Eye (tissue), 1 donor: ENCODE measurements around the gene PIGU.
"Not testable (repeated sequence)": the region's sequence is repeated elsewhere in the genome, so short reads cannot be mapped to it uniquely, and the experiment has no call there.

ENCODE experiments used
- DNase-seq: peaks from one replicate; pipeline ENCODE4 v3.0.0-alpha.2; 2015

Gene PIGU

DNA sequence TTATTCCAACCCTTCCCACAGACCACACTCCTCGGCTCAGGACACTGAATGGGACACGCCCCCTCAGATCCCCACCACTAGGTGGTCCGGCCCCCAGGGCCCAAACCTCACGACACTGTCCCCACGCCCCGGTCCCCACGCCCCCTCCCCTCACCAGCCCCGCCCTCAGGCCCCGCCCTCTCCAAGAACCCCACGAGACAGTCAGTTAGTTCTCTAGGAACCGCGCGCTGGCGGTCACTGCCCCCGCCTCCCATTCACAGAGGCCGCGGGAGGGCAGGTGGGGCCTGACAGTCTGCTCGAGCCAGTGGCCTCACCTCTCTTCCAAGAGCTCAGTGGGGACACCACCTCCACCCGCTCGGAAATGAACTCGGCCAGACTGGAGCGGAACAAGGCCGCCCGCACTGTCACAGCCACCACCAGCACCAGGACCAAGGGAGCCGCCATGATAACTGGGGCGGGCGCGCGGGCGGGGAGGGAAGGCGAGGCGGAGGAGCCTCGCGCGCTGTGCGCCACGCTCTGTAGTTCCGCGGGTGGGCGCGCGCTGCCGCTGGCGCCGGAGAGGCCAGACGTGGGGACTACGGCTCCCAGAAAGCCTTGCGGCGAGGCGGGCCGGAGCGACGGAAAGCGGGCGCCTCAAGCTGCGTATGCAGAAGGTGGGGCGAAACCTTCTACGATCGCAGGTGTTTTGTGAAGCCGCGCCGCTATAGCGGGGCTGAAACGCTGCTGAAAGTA lies at the start of gene PIGU:
TSS of gene PIGU (minus strand) at position 451 of the 732 bp plus-strand sequence. CDS start at position 444, 7 bp downstream.
- DNase-seq = peak; percentile 97

- DNase-seq = no peak
Measured at GRCh38 chr20:34724172-34724571, 47.3 kb upstream of the PIGU start.

DNA sequence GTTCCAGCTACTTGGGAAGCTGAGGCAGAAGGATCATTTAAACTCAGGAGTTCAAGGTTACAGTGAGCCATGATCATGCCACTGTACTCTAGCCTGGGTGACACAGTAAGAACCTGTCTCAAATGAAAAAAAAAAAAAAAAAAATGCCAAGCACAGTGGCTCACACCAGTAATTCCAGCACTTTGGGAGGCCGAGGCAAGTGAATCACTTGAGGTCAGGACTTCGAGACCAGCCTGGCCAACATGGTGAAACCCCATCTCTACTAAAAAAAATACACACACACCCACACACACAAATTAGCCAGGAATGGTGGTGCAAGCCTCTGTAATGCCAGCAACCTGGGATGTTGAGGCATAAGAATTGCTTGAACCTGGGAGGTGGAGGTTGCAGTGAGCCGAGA lies 45.7 kb upstream of the PIGU start:
- not testable (repeated sequence) for DNase-seq

DNA sequence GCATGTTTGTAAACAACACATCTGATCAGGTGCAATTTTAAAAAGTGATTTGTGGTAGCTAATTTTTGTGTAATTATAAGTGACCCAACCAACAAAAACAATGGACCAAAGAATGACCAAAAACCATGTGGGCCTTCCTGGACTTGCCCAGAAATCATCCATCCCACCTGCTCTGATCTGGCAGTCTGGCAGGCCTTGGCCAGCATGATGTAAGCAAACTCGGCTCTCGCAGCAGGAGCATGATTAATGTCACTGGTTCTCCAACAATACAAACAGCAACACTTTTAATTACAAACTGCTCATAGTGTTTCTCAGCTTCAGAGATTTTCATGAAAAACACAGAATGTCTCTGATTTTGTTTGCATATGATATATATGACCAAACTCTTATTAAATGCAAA lies 43.4 kb upstream of the PIGU start:
- DNase-seq = no peak

DNA sequence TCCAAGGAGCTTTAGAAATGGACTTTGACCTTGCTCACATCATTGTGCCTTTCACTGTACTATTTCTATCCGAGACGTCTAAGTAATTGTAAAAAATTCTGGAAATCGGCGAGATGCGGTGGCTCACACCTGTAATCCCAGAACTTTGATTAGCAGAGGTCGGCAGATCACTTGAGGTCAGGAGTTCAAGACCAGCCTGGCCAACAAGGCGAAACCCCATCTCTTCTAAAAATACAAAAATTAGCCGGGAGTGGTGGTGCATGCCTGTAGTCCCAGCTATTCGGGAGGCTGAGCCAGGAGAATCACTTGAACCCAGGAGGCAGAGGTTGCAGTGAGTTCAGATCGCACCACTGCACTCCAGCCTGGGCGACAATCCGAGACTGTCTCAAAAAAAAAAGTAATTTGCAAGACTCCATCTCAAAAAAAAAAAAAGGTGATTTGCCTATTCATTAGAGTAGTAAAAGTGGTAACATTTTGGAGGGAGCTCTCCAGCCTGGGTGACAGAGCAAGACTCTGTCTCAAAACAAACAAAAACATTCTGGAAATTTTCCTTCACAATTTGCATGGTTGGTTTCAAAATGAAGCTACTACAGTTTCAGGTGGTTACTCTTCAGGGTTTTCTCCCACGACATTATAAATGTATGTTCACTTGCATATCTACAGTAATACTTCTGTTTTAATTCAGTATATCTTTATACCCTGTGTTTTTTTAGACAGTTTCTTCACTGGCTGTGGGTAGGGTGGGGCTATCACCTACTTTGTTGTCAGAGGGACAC lies 42.5 kb upstream of the PIGU start:
- DNase-seq = not testable (repeated sequence)

DNA sequence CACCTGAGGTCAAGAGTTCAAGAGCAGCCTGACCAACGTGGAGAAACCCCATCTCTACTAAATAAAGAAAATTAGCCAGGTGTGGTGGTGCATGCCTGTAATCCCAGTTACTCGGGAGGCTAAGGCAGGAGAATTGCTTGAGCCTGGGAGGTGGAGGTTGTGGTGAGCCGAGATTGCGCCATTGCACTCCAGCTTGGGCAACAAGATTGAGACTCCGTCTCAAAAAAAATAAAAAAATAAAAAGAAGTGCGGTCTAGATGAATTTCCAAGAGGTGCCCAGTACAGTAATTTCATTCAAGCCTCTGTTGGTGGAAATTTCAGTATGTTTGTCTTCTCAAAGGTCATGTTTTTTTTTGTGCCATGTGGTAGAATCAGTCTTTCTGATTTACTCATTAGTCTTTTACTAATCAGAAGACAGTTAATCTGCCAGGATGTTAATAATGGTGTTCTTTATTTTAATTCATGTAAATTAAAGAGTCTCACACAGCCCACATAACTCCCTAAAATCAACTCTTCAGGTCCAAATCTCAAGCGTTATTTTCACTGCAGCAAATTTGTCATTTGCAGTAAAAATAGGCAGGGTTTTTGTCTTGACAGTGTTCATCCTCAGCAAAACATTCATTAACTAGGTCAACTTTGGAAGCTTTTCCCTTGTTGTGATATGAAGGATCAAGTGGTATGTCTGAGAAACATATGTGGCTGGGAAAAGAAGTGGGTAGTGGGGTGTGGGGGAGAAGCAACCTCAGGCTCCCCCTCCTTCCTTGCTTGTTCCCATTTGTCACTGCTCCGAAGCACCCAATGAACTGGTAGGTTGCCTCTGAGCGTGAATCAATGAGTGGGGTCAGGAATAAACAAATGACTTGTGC lies 40.6 kb upstream of the PIGU start:
- DNase-seq = no peak

DNA sequence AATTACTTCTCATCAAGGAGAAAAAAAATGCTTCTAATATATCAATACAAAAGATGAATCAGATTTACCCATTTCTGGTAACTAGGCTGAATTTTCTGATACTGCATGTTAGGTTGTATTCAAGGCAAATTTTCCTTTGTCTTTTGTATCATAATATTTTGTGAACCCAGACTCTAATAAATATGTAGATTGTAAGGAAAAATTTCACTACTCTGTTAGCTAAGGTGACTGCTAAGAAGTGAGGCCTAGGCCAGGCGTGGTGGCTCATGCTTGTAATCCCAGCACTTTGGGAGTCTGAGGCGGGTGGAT lies 40.0 kb upstream of the PIGU start:
- DNase-seq = no peak

DNA sequence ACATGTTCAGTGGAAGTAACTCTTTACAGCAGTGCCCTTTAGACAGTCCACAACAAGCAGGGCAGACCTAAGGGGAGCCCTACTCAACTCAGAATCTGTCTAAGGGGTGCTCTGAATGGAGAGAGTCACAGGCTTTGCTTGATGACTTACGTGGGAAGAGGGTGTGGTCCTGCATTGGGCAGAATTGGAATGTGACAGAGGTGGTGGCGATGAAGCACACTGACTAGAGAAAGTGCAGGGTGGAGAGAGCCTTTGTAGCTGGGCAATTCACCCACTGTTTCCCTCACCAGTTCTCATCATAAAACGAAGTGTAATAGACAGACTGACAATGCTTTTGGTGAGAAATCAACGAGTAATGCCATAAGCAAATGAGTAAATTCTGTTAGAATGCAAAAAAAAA lies 38.5 kb upstream of the PIGU start:
- DNase-seq = no peak

DNA sequence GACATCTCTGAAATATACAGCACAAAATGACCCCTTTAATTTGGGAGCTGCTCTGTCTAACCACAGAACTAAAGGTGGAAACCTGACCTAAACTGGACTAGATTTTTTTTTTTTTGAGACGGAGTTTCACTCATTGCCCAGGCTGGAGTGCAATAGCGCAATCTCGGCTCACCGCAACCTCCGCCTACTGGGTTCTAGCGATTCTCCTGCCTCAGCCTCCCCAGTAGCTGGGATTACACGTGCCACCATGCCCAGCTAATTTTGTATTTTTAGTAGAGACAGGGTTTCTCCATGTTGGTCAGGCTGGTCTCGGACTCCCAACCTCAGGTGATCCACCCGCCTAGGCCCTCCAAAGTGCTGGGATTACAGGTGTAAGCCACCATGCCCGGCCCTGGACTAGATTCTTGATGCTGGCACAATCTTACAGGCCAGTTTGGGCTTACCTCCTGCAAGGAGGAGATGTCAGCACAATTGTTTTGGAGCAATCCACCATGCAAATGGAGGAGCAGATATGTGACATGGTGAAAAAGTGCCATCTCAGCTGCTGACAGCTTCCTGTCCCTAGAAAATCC lies 37.1 kb upstream of the PIGU start:
- DNase-seq = not testable (repeated sequence)

DNA sequence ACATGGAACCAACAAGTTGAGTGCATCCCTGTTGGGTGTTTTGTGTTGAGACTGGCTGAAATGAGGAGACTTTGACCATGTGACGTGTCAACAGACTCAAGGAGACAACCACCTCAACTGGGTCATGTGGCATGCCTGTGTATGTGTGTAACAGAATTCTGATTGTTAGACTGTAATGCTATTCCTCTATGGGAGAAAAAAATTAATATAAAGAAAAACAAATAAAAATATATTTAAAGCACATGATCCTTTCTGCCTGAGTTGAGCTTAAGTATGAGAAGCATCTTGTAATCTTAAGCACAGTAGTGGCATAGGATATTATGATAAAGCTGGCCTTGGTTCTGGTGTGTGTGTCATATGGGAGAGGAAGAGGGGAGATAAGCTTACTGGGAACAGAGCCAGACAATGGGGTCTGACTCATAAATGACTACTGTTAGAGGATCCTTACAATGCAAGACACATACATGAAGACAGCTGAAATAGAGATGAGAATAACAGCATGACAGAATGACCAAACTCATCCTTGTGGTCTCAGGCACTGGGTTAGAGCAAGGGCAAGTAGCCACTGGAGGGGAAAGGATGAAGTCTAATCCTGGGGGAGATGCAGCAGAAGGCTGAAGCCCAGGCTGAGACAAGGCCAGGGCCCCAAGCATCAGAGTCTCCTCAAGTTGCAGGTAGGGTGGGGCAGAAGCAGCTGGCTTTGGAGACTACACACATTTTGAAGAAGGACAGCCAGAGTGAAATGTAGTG lies 36.5 kb upstream of the PIGU start:
- peak; percentile 64 for DNase-seq

GRCh38 chr20:34712525-34713192 lies 35.8 kb upstream of the PIGU start:
- DNase-seq = no peak

GRCh38 chr20:34711813-34712430 lies 35.0 kb upstream of the PIGU start:
- no peak for DNase-seq

GRCh38 chr20:34710861-34711574 lies 34.1 kb upstream of the PIGU start:
- no peak for DNase-seq

GRCh38 chr20:34710568-34710839 lies 33.6 kb upstream of the PIGU start:
- DNase-seq = no peak

GRCh38 chr20:34709831-34710567 lies 33.1 kb upstream of the PIGU start:
- DNase-seq = no peak

- DNase-seq = peak; percentile 94
Measured at GRCh38 chr20:34709044-34709830, 32.3 kb upstream of the PIGU start.

GRCh38 chr20:34708621-34709043 lies 31.7 kb upstream of the PIGU start:
- peak; percentile 73 for DNase-seq

DNA sequence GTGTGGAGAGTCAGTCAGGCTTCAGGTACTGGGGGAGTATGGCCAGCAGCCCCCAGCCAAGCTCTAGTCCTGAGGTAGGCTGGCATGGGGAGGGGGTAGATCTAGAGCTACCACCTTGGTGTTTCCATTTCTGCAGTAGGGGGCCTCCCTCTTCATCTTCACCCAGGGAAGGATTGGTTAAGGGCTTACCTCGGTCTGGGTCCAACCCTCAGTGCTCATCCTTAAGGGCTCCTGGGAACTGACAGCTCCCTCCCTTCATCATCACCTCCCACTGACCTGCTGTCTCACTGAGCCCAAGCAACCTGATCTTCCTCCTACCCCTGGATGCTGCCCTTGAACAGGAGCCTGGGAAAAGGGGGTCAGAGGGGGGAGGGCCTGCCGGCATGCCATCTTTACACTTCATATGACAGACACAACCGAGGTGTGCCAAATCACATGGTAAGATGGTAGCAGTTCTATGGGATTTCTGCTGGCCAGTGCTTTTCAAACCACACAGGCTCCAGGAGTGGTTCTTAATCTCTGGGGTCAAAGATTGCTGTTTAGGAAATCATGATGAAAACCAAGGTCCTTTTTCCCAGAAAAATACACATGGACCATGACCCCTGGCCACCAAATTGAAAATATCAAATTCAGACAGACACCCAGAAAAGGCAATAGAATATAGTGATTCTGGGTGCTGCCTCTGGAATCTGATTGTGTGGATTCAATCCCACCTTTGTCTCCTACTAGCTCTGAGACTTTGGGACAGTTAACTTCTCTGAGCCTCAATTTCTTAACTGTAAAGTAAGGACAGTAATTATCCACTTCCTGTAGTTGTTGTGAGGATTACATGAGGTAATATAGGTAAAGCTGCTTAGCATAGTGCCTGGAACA lies 30.3 kb upstream of the PIGU start:
- no peak for DNase-seq
